CD4-positive, alpha-beta T cell treated with Interferon alpha-2 for 1 hour (primary cell): ENCODE data around the gene CTRB1.

Source experiments
- DNase-seq, 2 donors: peaks; one replicate each; pipeline ENCODE4 v3.0.0-alpha.2; 2020 to 2022

CTRB1 gene

DNA sequence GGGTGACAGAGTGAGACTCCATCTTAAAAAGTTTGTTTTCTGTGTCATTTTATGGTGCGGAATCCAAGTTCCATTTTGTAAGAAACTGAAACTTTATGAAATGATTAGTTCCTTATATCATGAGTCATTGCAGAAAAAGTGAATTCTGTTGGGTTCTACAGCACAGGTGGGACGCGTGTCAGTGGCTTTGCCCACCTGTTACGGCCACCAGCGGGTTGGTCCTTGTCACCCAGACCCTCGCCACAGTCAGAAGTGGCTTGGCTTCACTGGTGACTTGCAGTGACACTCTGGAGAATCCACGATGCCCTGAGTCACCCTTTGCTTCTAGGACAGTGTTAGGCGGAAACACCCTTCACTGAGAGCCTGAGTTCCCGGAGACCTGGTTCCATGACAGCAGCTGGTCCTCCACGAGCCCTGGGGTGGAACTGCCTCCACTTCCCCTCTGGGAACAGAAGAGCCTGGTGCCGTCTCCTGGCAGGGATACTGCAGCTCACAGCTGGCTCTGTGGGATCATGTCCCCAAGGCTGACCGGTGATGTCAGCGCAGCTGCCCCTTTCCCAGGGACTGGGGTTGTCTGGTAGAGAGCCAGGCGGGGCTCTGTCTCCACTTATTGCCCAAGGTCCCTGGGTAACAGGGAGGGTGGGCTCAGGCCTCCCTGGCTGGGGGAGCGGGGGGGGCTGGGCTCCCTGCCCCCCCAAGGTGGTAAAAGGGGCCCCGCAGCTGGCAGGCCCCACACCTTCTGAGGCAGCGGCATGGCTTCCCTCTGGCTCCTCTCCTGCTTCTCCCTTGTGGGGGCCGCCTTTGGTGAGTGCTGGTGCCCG is at the start of gene CTRB1:
CTRB1 (plus strand) TSS at position 733 of the 821 bp plus-strand sequence; CDS start at position 753, 20 bp downstream.
- no peak for DNase-seq

DNA sequence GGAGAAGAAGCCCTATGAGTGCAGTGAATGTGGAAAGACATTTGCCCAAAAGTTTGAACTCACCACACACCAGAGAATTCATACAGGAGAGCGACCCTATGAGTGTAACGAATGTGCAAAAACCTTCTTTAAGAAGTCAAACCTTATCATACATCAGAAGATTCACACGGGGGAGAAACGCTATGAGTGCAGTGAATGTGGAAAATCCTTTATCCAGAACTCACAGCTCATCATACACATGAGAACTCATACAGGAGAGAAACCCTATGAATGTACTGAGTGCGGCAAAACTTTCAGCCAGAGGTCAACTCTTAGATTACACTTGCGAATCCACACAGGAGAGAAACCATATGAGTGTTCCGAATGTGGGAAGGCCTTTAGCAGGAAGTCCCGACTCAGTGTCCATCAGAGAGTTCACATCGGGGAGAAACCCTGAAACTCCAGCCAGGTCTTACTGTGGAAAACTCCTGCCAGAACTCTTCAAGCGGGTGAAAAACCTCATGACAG is 48.8 kb upstream of the CTRB1 start:
- no peak for DNase-seq

DNA sequence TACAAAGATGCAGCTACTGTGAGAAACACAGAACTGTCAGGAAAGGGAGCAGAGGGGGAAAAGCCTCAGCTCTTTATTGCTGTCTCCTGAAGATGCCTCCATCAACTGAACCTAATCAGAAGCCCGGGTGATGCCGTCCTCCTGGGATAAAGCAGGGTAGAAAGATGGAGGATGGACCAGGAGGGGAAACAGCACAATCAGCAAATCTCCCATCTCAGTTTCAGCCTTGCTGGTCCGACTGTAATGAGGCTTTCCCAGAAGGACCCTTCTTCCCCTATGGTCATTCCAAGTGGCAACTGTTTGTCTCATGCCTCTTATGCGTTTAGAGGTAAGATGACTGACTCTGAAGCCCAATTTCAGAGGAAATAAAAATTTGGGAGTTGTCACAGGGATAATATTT is 46.2 kb upstream of the CTRB1 start:
- DNase-seq: no peak

DNA sequence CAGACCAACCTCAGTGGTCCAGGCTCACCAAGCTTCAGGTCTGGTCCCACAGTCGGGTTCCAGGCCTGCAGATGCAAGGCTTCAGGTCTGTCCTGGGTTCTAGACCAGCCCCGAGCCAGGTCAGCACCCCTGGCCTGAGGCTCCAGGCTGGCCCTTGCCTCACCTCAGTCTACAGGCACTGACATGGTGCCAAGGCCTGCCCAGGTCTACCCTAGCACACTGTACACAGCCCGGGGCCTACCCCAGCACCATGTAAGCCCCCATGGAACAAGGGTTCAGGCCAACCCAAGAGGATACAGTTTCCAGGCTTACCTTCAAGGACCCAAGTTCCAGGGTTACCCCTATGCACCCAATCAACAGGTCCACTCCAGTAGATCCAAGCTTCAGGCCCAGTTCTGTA is 43.7 kb upstream of the CTRB1 start:
- no peak for DNase-seq

DNA sequence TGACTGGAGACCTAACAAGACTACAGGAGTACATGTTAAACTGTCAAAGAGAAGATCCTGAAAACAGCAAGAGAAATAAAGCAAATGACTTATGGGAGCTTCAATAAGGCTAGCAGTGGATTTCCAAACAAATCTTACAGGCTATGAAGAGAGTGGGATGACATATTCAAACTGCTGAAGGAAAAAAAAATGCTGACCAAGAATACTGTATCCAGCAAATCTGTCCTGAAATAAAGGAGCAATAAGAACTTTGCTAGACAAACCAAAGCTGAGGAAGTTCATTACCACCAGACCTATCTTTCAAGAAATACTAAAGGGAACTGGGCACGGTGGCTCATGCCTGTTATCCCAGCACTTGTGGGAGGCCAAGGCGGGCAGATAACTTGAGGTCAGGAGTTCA is 41.9 kb upstream of the CTRB1 start:
- no peak for DNase-seq

DNA sequence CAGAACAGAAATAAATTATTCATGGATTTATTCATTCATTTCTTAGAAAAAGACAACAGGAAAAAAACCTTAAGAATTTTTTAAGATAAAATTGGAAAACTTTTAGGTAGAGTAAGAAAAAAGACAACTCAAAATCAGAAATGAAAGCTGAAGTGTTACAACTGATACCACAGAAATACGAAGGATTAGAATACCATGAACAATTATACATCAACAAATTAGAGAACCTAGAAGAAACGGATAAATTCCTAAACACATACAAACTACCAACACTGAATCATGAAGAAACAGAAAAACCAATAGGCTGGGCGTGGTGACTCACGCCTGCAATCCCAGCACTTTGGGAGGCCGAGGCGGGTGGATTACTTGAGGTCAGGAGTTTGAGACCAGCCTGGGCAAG is 39.6 kb upstream of the CTRB1 start:
- no peak for DNase-seq

DNA sequence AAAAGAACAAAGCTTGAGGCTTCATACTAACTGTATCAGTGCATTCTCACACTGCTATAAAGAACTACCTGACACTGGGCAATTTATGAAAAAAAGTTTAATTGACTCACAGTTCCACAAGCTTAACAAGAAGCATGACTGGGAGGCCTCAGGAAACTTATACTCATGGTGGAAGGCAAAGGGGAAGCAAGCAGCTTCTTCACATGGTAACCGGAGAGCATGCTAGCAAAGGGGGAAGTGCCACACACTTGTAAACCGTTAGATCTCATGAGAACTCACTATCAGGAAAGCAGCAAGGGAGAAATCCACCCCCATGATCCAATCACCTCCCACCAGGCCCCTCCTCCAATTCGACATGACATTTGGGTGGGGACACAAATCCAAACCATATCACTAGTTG is 37.2 kb upstream of the CTRB1 start:
- no peak for DNase-seq

DNA sequence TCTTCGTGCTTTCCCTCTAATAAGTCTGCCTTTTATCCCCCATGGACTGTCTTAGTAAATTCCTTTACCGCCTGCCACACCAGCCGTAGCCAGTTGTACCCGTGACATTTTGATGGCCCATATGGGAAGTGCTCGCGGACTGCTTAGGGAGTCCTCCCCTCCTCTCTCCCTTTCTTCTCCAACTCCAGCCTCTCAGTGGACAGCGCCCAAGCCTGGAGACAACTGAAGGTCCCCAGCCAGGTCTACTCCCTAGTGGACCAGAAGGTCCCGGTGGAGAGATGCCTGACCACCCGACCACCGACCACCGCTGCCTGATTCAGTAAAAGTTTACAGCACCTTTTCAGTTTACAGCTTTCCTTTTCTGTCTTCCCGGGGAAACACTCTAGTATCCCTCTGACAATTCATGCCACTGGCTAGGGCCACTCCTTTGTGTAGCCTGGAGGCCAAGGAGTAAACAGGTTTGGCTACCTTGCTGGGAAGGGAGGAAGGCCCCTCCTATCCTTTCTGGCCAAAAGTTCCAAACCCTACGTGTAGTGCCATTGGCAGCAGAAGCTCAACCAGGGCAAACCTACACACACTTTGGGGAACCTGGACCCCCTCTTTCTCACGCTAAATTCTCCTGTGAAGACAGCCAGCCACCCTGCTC is 29.8 kb upstream of the CTRB1 start:
- no peak for DNase-seq

DNA sequence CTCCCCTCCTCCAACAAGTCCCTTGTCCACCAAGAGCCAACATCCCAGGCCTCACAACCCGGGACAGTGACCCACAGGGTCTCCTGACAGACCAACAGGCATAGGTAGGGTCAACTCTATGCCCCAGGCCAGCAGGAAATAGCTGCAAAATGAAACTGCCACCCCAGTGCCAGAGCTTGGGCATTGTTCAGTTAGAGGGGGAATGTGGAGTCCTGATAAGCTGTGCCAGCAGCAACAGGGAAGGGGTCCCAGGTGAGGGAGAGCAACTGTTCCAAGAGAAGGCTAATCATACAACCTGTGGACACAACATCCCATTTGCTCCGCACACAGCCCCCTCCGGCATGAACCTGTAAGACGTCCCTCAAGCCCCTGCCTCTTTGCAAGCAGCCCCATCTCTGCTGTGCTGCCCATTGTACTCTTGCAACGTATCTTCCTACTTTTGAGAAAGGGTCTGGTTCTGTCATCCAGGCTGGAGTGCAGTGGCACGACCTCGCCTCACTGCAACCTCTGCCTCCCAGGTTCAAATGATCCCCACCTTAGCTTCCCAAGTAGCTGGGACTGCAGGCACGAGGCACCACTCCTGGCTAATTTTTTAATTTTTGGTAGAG is 29.0 kb upstream of the CTRB1 start:
- DNase-seq: no peak

DNA sequence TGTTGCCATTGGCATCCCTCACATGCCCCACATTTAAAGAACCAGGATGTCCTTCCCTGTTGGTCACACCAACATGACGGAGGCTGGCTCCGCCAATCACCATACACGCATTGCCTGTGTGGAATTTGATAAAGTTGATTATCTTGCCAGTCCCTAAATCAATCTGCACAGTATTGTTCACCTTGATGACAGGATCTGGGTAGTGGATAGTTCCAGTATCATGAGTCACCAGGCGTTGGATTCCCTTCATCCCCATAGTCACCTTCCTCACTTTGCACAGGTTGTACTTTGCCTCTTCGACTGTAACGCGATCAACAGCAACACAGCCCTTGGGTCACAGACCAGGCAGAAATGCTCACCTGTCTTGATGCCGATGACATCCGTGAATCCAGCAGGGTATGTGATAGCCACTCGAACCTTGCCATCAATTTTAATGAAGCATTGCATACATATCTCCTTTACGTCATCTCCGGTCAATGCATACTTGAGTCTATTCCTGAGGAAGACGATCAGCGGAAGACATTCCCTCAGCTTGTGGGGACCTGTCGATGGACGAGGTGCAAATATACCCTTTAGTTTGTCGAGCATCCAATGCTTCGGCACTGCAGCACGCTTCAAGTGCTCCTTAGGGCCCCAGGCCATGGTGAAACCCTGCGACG is 26.1 kb upstream of the CTRB1 start:
- no peak for DNase-seq

DNA sequence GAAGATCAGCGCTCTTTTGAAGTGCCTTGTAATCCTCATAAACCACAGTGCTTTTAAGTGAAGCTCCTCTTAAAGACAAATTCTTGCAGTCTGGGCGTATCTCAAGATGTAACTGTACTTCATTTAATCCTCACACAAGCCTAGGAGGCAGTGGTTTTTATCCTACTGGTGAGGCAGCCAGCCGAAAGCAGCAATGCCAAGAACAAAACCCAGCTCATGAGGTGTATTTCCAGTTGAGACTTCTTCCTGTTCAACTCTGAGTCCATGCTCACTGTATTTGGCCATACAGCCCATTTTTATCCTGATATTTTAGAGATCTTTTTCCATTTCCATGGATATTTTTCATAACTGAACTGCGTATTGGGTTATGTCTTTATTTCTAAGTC is 25.5 kb upstream of the CTRB1 start:
- DNase-seq: no peak

DNA sequence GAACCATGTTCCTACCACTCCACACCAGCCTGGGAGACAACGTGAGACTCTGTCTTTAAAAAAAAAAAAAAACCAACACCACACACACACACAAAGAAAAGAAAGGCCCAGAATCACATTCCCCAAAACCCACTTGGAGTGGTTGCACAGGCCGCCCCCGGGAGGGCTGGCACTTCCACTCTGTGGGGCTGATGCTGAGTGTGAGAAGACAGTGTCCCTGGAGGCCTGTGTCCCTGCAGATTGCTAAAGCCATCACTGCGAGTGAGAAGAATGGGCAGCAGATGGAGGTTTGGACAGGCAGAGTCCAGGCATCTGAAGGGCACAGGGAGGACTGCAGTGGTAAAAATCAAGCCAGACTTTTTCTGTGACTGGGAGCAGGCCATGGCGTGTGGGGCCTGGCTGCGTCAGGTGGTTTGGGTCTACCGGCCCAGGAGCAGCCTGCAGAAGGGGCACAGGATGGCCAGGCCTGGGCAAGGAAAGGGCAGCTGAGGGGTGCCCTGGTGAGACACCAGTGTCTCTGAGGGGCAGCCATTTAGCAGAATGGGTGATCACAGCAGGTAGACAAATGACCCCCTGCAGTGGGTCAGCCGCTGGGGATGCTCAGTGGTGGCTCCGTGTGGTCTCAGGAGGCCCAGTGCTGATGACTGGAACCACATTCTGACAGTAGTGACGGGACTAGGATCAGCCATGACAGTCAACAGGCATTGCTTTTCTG is 24.9 kb upstream of the CTRB1 start:
- no peak for DNase-seq

DNA sequence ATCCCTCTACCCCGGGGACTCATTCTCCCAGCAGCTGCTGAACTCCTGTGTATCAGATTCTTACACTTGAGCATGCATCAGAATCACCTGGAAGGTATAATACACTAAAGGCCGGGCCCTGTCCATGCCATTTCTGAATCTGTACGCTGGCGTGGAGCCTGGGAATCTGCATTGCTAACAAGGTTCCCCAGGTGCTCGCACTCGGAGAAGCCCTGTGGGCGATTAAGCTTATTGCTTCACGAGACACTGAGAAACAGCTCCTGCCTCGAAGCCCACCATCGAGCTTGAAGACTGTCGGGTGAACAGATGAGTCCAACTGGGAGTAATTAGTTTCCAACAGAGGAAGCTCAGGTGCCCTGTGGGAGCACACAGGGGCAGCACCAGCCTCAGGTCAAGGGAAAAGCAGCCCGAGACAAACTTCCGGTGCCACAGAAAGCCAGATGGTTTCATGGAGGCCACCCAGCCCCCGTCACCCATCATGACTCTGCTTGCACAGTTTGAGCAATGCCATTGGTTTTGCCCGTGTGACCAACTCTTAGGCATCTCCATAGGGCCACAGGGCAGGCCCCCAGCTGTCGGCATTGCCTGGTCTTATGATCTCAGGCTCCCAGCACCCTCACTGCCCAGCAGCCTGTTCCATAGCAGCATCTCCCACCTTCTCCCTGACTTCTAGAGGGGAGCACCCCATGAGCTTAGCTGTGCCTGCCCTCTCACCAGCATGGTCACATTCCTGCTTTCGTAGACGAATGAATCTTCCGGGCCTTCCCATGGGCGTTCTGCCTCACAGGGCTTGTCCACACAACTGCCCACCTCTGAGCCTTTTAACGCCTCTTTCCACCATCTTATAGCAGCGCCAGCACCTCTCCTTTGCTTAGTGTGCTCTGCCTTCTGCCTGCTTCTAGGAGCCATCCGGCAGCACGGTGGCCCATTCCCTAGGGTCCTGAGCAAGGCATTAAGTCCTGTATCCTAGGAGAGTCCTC is 22.7 kb upstream of the CTRB1 start:
- DNase-seq: no peak

DNA sequence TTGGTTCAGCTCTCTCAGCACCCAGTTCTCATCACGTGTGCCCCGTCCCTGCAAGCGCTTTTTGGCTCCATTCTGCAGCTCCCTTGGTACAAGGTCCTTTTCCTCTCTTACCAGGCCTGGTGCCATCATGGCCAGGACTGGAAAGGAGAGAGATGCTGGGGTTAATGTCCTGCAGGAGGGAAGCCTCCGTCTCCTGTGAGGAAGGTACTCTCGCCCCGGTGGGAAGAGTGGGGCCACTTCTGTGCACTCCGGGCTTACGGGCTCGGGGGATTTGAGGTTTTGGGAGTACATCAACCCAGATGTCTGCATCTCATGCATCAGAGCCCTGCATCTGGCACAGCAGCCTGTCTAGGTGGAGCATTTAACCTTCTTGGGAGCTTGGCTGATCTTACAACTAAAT is 22.0 kb upstream of the CTRB1 start:
- no peak for DNase-seq

DNA sequence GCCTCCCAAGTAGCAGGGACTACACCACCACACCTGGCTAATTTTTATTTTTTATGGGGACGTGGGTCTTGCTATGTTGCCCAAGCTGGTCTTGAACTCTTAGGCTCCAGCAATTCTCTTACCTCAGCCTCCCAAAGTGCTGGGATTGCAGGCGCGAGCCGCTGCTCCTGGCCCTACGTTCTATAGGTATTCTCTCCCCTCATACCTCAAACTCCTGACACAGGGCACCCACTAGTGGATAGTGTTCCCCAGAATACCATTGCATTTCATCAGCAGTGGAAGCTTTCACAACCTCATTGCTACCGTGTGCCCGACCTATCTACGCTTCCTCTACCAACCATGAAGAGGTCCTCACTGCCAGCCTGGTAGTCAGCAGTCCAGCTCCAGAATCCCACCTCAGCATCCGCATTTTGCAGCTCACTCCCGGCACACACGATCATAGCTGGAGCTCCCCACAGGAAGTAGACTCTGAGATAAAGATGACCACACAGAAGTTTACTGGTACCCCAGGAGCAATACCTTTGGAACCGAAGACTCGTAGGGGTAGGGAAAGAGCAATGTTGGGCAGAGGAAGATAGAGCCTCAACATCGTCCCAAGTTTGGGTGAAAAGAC is 21.2 kb upstream of the CTRB1 start:
- no peak for DNase-seq

DNA sequence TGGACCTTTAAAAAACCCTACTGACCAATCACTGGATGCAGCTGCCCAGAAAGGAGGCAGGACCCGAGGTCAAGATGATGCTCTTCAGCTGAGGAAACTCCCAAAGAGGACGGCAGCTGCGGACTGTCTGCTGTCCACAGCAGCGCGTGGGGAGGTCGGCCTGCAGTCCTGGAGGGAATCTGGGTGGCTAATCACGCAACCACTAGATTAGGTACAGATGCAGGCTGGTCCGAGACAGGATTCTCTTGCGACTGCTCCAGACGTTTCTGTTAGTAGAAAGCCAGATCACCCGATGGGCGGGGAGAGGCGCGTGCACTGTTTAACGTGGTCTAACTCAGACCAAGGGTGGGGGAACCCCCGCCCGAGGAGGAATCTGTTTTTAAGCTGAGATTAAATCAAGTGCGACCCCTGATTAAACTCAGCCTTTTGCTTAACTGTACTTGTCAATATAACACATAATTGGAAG is 20.6 kb upstream of the CTRB1 start:
- DNase-seq: no peak

DNA sequence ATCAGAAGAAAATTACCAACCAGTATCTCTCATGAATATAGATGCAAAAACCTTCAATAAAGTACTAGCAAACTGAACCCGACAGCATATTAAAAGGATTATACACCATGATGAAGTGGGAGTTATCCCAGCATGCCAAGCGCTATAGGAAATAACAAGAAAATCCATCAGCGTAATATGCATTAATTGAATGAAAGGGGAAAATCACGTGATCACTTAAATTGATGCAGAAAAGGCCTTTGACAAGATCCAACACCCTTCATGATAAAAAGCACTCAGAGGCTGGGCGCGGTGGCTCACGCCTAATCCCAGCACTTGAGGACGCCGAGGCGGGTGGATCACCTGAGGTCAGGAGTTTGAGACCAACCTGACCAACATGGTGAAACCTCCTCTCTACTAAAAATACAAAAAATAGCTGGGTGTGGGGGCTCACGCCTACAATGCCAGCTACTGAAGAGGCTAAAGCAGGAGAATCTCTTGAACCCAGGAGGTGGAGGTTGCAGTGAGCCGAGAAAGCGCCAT is 16.7 kb upstream of the CTRB1 start:
- DNase-seq: no peak

DNA sequence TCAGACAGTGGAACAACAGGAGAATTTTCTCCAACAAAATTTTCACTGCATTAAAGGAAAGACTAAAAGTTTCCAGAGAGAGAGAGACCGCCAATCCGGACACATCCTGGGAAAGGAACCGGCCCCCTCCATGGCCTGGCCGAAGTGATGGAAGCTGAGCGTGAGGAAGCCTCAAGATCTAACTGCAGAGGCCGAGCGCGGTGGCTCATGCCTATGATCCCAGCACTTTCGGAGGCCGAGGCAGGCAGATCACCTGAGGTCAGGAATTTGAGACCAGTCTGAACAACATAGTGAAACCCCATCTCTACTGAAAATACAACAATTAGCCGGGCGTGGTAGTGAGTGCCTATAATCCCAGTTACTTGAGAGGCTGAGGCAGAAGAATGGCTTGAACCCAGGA is 15.7 kb upstream of the CTRB1 start:
- DNase-seq: no peak

DNA sequence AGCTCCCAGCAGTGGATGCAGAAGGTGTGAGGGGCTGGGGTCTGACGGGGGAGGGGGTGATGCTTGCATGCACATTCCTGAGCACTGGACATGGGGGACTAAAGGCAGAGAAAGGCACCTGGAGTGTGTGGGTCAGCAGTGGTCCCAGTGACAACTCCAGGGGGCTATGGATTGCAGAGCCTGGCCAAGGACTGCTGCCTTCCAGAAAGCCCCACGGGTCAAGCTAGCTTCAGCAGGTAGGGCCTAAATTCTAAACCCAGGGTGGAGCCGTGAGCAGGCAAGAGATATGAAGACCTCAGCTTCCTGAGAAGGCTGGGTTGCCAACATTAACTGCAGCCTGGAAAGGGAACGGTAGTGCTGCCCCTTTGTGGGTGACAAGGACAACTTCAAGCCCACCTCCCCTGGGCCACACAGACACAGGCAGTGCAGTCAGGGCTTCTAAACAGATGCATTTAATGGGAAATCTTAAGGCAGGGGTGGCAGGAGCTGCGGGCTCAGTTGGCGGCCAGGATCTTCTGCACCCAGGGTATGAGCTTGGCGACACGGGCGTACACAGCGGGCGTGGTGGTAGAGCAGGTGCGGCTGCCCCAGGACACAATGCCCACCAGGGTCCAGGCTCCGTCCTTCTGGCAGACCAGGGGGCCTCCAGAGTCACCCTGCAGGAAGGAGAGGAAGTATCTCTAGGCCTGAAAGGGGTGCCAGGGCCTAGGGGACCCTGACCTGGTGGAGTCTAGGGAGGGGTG is 14.9 kb upstream of the CTRB1 start:
- no peak for DNase-seq

DNA sequence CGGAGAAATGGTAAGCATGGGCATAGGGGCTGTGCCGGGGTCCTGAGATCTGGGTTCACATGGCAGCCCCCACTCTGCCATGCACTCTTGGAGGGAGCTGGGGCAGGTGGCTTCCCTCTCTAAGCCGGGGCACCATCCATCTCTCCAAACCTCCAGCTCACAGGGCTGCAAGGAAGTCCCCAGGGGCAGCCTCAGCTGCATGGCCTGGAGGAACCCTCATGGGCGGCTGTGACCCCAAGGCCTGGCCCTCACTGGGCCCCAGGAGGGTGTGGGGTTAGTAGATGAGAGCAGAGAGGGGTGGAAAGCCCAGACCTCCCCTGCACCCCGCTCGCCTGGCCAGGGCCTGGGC is 14.4 kb upstream of the CTRB1 start:
- DNase-seq: no peak
